ENCODE data around the gene SERPINA3.
"Not testable (repeated sequence)": the region's sequence is repeated elsewhere in the genome, so short reads cannot be mapped to it uniquely, and the experiment has no call there.

Gene SERPINA3

GRCh38 chr14:94575730-94576585 is 36.2 kb upstream of the SERPINA3 start:
- no peak for TF ChIP-seq CTCF (conservative IDR thresholded peaks at IDR 0.05; ENCODE audit: low read depth, low read length)
- peak; percentile 59 for DNase-seq (ENCODE audit: low read depth)
- no peak overlapping the region for H3K4me3 ChIP-seq (ENCODE audit: low read length)

- not testable (repeated sequence) for H3K4me3 ChIP-seq (ENCODE audit: low read length); DNase-seq (ENCODE audit: low read depth)
Measured at GRCh38 chr14:94577472-94577871, 34.7 kb upstream of the SERPINA3 start.

GRCh38 chr14:94578712-94579111 is 33.5 kb upstream of the SERPINA3 start:
- no peak for DNase-seq (ENCODE audit: low read depth)

GRCh38 chr14:94581127-94581999 is 30.8 kb upstream of the SERPINA3 start, which contains the start of gene SERPINA5:
Gene SERPINA5 (plus strand): TSS chr14:94581426. CDS start chr14:94587363, 5,937 bp downstream.
- no peak for DNase-seq (ENCODE audit: low read depth)
- no peak within 1 kb of the TSS for H3K4me3 ChIP-seq (ENCODE audit: low read length)
- no peak for TF ChIP-seq CTCF (conservative IDR thresholded peaks at IDR 0.05; ENCODE audit: low read depth, low read length)

More at GRCh38 chr14:94578712-94579111, 33.5 kb upstream of the SERPINA3 start:
- no peak for TF ChIP-seq CTCF (conservative IDR thresholded peaks at IDR 0.05; ENCODE audit: low read depth, low read length)
- no peak overlapping the region for H3K4me3 ChIP-seq (ENCODE audit: low read length)

- no peak for TF ChIP-seq CTCF (conservative IDR thresholded peaks at IDR 0.05; ENCODE audit: low read depth, low read length)
- DNase-seq (ENCODE audit: low read depth), result no peak
- no peak overlapping the region for H3K4me3 ChIP-seq (ENCODE audit: low read length)
Measured at GRCh38 chr14:94582199-94582750, 29.9 kb upstream of the SERPINA3 start.

GRCh38 chr14:94582851-94583250 is 29.3 kb upstream of the SERPINA3 start:
- TF ChIP-seq CTCF (conservative IDR thresholded peaks at IDR 0.05; ENCODE audit: low read depth, low read length), result no peak
- DNase-seq (ENCODE audit: low read depth), result no peak
- H3K4me3 ChIP-seq (ENCODE audit: low read length), result no peak overlapping the region

GRCh38 chr14:94583557-94583956 is 28.6 kb upstream of the SERPINA3 start:
- H3K4me3 ChIP-seq (ENCODE audit: low read length), result no peak overlapping the region
- TF ChIP-seq CTCF (conservative IDR thresholded peaks at IDR 0.05; ENCODE audit: low read depth, low read length), result no peak
- DNase-seq (ENCODE audit: low read depth), result no peak
